Neural progenitor cell (in vitro differentiated cells): Measurements from ENCODE around the gene PCCA.

ENCODE experiments used
- CTCF ChIP-seq: fragments of 200-600 bp; sonication (generic); IDR thresholded peaks from 2 replicates; pipeline ENCODE4 v1.5.1; 2017; ENCODE audit warnings: antibody characterized with exemption, mild to moderate bottlenecking
- EZH2 ChIP-seq: fragments of 200-600 bp; sonication (generic); IDR thresholded peaks from 2 replicates; pipeline ENCODE4 v1.6.1; 2017; ENCODE audit warnings: antibody characterized with exemption, mild to moderate bottlenecking, moderate library complexity
- EZH2phosphoT487 ChIP-seq: fragments of 200-600 bp; sonication (generic); IDR thresholded peaks from 2 replicates; pipeline ENCODE4 v1.6.1; 2017; ENCODE audit warnings: antibody characterized with exemption

GRCh38 chr13:100301418-100301817 is 212.5 kb downstream of the PCCA start:
- TF ChIP-seq CTCF (no peak), EZH2 (no peak), EZH2phosphoT487 (no peak)
